UCSD-AML1 (cell line): ENCODE data around the gene TULP1.

Experiments used
- DNase-seq: peaks from one replicate; lab custom pipeline; 2025; ENCODE audit not compliant: unreplicated experiment; lab: John Stamatoyannopoulos, UW

TULP1 gene

DNA sequence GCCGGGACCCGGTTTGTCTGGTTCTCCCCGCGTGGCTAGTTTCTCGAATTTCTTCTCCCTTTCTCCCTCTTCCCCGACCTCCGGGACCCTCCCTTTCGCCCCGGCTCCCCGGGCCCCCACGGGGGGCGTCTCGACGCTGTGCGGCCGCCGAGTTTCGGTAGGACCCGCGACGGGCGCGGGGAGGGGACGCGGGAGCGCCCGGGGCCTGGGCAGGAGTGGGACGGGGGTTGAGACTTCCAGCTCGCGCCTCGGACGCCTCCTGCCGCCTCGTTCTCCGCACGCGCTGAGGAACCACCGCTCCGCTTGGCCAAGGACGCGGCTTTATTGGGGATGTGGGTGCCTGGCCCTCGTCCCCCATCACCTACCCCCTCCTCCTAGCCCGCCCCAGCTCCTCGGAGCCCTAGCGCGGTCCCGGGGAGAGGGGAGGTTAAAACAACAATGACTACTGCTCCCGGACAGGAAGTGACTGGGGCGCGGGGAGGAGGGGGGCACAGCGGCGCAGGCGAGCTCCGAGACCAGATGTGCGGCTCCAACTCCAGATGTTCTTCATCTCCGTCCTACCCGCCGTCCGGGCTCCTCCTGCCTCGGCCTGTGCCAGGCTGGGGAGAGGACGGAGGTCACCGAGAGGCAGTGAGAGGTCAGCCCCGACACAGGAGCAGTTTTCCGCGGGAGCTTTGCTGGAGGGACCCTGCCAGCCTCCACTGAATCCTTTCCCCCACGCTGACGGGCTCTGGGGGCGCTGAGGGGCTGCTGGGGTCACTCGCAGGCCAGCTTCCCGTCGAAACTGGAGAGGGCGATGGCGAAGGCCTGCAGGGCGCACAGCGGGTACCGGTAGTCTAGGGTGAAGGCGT lies 14.9 kb downstream of the TULP1 start:
- peak; percentile 45 for DNase-seq

DNA sequence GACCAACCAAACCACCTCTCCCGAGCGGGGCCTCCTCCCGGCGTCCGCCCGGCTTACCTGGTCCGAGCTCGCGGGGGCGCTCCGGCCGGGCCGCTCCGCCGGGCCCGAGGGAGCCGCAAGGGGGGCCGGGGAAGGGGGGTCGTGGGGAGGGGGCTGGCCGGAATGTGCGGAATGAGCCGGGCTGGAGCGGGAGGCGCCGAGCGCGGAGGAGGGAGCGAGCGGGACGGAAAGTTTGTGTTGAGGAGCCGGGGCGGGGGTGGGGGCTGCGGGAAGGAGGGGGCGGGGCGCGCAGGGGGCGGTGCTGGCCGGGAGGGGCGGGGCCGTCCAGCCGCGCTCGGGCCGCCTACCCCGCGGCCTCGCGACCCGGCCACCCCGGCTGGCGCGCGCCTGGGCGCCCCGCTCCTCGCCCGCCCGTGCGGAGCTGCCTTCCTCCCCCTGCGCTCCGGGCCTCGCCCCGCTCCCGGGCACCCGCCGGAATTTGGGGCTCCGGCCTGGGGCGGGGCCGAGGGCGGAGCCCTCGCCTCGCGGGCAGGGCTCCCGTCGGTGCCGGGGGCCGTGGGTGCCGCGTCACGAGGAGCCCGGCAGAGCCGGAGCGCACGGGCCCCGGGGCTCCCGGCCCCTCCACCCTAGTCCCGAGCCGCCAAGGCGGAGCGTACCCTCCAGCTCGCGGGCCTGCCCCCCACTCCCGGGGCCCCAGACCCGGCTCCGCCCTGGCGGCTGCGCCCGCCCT lies 15.7 kb downstream of the TULP1 start, which contains the start of gene TEAD3:
TSS of gene TEAD3 (minus strand) at position 239 of the 730 bp plus-strand sequence.
- no peak for DNase-seq

DNA sequence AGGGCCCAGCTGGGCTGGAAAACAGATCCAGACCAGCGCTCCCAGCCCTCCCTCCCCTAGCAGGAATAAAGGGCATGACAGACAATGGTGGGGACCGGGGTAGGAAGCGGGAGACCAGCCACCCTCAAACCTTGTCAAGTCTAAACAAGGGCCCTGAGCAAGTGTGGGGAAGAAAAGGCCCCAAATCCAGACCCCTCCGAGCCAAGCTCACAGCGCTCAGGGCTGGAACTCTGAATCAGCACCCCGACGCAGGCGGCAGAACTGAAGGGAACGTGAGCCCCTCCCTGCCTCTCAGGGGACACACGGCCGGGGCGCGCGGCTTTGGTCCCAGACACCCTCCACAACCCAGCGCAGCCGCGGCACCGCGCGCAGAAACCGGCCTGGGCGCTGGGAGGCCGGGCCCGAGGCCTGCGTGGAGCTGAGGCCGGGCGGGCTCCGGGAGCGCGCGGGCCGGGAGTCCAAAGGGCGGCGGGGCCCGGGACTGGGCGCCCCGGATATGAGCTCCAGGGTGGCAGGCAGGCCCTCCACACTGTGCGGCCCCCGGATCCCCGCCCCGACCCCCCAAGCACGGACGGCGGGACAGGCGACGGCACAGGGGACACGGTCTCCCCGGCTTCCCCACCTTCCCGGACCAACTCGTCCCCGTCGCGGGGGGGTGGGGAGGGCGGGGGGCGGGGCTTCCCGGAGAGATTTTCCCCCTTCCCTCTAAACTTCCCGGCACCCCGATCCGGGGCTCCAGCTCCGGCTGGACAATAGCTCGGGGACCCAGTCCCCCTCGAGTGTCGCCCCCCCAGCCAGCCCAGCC lies 16.5 kb downstream of the TULP1 start:
- no peak for DNase-seq

DNA sequence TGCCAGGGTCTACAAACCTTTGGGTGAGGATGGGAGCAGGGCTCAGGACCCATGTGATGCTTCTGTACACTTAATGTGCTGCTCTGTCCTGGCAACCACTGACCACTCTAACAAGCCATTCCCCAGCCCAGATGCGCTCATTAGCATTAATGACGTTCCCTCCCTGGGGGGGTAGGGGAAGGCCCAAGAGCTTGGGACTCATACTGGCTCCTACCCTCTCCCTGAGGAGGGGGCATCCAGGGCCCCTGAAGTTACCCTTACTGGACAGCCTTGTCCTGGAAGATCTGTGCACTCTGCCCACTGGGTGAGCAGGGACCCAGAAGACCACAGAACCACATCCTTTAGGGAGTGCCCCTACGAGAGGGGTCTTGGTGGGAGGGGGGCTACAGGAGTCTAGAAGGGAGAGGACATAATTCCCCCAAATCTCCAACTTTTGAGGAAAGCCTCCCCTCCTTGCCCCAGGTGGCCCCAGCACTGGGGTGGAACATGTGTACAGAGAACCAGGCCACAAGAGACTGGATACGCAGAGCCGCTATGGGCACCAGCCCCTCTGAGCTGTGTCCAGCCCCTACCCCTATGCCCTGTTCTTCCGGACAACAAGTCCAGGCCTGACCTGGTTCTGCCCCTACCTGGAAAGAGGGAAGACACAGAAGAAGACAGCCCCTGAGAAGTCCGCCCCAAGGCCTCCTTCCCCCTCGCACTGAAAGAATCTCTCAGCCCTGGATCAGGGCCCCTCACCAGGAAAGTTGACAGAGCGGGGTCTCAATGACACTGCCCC lies 17.2 kb downstream of the TULP1 start:
- DNase-seq, result no peak

DNA sequence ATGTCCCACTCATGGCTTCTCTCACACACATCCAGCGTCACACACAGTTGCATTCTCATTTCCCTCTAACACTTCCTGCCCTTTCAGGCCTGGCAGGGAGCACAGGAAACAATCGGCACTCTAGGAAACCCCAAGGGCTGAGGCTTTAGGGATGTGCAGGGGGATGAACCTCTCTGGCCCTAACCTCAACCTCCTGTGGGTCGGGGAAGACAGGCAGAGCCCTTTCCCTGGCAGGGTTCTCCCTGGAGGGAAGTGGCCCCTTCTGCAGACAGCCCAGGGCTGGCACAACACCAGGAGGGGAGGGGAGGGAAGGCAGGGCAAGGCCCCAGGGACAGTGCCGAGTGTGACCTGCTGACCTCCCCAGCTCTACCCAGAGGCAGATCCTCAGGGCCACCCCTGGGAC lies 18.5 kb downstream of the TULP1 start:
- DNase-seq, result peak; percentile 69

DNA sequence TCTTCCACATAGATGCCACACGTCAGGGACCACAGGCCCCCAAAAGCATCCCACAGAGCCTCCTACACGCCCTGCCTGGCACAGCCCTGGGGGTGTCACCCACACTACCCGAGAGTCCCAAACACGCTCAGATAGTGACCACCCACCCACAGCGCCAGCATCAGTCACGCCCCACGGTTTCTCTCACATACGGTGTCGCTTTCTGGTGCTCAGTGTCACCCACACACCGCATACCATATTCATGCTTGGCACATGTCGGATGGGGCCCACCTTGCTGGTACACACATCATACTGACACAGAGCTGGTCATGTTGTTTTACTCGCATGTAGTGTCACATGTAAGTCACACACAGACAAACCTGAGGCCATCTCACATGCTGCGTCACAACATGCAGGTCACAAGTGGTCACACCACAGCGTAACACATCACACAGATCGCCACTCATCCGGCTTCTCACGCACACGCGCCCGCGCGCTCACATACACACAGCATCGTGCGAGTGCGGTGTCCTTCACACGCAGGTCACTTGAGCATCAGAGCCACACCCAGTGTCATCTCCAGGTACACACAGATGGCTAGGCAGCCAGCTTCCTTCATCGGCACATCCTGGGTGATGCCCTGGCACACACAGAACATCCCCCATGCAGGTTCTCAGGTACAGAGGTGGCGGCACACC lies 19.3 kb downstream of the TULP1 start:
- no peak for DNase-seq

DNA sequence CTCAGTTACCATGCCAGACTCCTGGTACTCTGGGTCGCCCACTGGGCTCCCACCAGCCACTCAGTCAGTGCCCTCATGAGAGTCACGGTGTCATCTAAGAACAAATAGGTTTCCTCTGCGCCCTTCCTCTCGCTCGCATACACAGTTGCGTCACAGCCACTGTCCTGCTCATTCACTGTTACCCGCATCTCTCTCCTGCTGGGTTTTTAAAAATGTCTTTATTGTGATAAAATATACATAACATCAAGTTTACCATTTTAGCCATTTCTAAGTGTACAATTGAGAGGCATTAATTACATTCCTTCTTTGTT lies 19.8 kb downstream of the TULP1 start:
- DNase-seq, result no peak

DNA sequence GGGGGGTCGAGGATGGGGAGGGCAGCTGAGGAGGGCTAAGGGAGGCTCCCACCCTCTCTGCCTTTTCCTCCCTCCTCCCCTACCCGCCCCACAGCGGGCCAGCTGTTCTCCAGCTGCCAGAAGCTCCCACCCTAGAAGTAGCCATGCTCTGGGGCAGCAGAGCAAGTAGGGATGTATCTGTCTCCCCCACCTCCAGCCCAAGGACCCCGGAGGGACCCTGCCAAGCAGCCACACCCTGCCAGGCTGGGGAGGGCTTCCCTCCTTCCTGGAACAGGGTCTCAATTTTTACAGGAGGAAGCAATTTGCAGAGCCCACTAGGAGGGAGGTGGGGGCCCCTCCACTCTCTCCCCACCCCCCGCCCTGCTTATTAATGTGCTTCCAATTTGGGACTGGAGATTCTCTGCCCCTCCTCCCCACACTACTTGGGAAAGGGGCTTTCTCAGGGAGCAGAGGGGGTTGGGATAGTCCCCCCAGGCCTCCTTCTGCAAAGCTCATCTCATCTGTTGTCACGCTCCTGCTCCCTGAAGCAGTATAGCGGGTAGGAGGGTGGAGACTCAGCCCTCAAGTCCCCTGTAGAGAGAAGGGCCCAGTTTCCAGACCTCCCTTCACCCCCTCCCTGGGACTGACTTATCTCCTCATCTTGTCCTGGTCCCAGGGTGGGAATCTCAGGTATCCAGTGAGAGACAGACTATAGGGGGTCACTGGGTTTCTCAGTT lies 20.3 kb downstream of the TULP1 start:
- no peak for DNase-seq

DNA sequence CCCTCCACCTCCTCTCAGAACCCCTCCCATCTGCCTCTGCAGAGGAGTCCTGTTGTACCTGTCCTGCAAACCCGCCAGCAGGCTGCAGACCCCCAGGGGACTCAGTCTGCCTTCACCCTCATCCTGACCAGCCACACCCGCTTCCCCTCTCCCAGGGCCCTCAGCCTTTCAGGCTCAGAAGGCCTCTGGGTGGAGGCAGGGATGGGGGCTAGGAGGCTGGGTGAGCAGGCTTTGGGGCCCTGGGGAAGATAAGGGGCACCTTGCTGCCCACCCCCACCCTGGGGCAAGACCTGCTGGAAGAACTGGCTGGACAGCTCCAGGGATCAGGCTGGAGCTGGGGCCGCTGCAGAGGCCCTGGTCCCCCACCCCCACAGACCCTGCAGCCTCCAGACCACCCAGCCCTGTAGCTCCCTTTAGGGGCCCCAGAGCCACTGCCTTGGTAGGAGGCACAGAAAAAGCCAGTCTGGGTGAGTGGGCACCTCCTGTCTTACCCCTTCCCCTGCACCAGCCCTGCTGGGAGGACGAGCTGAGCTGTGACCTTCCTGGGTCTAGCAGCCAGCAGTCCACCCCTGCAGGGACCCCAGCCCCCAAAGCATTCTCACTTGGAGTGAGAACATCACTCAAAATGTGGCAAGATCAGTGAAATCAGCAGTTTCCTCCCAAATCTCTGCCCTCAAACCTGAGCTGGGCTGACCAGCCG lies 21.0 kb downstream of the TULP1 start:
- no peak for DNase-seq

DNA sequence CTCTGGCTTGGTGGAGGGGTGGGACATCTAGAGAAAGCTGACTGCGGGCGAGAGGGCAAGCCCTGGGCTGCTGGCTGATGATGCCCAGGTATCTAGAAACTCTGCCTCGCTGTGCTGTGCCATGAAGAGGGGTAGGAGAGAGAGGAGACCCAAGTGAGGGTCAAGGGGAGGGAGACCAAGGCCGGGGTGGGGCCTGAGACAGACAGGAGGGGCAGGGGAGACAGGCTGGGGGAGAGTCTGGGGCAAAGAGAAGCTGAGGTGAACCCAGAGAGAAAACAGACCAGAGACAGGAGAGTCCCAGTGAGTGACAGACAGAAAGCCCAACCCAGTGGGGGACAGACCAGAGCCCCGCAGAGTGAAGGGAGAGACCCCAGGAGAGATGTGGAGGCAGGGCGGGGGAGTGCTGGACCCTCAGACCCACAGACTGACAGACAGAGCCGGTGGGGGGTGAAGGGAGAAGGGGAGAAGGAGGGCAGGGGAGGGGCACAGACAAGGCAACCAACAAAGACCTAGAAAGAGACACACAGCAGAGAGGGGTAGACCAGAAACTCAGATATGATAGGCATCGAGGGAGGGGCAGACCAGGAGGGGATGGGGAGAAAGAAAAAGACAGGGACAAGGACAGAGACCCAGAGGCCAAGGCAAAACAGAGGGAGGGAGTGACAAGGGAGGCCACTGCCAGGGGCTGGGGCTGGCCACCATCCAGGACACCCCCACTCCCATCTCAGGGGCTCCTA lies 21.7 kb downstream of the TULP1 start:
- DNase-seq, result no peak

DNA sequence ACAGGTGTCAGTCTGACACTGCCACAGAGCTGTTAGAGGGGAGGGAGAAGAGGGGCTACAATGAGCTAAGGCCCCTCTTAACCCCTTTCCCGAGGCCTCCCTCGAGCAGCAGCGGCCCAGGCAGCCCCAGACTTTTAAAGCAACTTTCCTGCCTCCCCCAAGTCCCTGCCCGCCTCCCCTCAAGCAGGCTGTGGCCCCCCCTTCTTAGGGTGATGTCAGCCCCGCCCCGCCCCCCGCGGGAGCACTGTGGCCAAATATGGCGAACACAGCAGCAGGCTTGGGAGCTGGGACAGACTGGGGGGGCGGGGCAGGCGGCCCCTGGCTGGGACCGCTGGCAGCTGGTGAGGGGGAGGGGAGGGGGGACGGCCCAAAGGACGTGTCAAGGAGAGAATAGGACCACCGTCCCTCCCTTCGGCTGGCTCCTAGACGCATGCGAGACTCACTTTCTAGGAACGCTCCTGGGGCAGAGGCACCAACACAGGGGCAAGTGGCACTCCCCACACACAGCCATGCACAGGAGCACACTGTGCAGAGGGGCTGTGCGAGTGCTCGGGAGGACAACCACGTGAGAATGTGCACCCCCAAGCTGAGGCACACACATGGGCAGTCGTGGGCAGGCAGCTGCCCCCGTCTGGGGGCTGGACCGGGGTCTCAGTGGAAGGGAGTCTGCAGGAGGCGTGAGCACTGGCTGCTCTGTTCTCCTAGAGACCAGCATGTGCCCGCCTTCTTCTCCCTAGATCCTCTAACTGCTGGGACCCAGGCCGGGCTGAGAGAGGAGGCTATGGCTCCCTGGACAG lies 22.5 kb downstream of the TULP1 start:
- no peak for DNase-seq

DNA sequence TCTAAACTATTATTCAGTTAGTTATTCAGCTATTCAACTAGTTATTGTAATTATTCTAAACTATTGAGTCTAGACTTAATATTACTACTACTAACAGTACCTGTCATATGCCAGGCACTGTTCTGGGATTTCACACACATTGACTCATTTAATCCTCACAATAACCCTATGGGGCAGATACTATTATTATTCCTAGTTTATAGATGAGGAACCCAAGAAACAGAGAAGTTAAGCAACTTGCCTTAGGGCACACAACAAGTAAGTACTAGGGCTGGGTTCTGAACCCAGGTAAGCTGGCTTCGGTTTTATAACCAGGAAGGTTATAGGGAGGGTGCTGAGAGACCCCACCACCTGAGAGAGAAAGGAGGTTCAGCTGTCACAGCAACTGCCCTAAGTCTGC lies 23.6 kb downstream of the TULP1 start:
- no peak for DNase-seq

DNA sequence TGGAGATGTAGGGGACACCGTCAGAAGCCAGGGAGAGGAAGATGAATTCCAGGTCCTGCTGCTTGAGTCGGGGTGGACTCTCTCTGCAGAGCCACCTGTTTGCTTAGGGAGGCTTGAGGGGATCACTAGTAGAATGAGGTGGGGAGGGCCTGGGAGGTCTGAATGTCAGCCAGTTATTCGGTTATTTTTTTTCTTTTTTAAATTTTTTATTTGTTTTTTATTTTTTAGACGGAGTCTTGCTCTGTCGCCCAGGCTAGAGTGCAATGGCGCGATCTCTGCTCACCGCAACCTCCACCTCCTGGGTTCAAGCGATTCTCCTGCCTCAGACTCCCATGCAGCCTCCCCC lies 24.2 kb downstream of the TULP1 start:
- DNase-seq, result no peak

DNA sequence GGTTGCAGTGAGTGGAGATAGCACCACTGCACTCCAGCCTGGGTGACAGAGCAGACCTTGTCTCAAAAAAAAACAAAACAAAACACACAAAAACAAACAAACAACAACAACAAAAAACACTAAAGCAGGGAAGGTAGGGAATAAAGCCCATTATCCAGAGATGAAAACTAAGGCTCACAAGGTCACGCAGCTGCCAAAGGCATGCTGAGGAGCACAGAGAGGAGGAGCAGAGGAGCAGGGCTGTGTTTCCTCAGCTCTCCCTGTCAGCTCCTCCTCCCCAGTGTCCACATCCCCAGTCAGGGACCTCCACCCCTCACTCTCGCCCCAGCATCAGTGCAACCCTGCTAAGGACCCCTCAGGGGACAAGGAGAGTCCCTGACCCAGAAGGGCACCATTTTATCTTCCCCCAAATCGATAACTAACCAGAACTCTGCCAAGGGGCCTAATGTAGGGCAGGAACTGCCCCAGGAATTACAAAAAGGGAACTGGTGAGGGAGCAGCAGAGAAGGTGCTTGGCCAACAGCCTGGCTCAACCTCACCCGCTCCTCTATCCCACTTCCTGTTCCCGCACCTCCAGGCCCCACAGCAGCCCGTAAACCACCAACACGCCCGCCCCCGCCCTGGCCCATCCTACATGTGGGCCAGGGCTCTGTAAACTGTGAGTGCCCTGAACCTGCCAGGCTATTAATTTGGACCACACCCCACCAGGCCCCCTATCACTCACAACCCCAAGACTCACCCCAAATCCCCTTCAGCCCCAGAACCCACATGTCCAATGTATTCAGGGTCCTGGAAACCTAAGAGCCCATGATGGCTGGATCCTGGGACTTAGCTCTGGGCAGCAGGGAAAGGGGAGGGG lies 24.8 kb downstream of the TULP1 start:
- DNase-seq, result peak; percentile 63

DNA sequence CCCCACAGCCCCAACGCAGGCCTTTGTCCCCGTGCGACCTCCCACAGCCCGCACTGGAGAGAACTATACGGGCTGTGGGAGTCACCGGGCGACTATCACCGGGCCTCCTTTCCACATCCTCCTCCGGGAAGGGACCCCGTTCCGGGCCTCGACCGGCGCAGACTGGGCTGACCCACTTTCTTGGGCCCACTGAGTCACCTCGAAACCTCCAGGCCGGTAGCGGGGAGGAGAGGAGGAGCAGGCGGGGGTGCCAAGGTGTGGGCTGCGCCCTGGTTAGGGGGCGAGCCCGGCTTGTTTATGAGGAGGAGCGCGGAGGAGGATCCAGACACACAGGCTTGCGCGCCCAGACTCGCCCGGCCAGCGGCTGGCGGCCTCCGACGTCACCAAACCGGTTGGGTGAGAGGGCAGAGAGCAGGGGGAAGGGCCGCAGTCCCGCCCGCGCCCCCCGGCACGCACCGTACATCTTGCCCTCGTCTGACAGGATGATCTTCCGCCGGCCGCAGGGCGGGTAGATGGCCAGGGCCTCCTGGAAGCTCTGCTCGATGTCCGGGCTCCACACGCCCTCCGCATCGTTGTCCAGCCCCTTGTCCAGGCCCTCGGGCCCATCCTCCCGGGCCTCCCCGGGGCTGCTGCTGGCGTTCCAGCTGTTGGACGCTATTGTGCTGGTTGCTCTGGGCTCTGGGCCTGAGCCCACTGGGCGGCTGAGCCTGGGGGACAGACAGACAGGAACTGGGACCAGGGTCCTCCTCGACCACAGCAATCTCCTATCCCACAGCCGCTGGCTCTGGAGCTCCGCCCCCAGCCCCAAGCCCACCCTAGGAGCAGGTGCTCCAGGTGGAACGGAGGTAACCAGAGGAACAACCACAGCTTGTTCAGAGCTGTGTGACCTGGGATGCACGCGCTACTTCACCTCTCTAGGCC lies 26.4 kb downstream of the TULP1 start:
- DNase-seq, result no peak

DNA sequence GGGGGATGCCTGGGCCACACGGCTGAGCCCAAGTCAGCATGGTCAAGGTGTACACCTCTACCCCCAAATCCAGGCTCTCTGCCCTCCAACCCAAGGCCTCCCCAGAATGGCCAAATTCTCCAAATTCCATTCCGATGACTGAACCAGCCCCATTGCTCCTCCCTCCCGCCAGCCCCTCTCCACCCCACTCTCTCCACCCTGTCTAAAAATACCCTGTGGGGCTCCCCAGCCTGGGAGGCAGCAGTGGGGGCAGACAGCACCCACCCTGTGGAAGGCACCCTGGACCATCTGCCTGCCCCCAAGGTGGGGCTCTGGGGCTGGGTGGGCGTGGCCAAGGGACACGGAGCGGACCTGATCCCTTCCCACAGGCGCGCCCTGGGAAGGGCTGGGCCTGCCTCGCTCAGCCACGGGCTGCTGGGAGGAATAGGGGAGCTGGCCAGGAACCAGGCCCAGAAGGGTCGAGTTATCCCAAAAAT lies 27.3 kb downstream of the TULP1 start:
- no peak for DNase-seq
